Skeletal muscle cell (primary cell): ENCODE results near the gene SUFU.

Source experiments
- DNase-seq: peaks from one replicate; pipeline ENCODE4 v3.0.0-alpha.2; 2010; ENCODE audit warnings: low read depth
- H3K4me3 ChIP-seq: 2 replicates; pipeline ENCODE4 v1.5.1; 2011; ENCODE audit warnings: low read depth, mild to moderate bottlenecking, control low read depth, low read length, moderate library complexity

Gene SUFU

DNA sequence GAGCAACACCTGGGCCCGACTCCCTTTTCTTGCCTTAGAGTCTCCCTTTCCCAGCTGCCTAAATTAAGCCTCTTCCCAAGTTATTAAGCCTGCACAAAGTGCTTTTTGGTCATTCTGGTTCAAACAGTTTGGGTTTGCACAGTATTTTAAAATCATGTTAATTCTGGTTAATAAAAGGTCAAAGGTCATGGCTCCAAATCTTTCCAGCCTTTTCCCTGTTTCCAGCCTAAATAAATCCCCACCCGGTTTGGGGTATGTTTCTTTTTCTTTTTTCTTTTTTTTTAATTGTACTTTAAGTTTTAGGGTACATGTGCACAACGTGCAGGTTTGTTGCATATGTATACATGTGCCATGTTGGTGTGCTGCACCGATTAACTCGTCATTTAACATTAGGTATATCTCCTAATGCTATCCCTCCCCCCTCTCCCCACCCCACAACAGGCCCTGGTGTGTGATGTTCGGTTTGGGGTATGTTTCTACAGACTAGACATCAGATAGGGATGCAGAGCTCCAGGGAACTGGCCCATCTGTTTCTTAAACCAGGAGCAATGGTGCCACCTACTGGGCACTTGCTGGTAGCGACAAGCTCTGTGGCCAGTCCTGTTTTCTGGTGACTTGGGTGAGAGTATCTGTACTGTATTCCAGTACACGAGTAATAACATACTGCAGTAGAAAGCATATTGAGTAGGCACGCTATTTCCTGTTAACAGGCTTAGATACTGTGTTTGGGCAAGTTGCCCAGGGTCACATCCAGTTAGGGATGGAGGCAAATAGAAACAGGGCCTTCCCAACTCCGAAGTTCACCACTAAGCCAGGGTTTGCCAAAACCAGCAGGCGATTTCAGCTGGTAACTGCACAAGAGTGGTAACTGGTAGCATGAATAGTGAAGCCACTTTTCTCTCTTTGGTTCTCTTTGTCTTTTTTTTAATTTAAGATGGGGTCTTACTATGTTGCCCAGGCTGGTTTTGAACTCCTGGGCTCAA lies 80.0 kb downstream of the SUFU start:
- peak; percentile 57 for DNase-seq
- no peak overlapping the region for H3K4me3 ChIP-seq

DNA sequence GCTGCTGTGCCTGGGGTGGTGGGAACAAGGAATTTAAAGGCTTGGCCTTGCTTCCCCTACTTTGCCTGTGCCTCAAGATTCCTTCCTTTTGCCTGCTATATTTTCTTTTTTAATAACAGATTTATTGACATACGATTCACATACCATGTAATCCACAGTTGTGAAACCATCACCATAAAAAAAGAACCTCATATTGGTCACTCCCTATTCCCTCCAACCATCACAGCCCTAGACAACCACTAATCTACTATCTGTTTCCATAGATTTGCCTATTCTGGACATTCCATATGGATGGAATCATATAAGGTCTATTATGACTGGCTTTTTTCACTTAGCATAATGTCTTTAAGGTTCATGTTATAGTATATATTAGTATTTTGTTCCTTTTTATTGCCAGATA lies 81.3 kb downstream of the SUFU start:
- DNase-seq, result no peak
- no peak overlapping the region for H3K4me3 ChIP-seq

DNA sequence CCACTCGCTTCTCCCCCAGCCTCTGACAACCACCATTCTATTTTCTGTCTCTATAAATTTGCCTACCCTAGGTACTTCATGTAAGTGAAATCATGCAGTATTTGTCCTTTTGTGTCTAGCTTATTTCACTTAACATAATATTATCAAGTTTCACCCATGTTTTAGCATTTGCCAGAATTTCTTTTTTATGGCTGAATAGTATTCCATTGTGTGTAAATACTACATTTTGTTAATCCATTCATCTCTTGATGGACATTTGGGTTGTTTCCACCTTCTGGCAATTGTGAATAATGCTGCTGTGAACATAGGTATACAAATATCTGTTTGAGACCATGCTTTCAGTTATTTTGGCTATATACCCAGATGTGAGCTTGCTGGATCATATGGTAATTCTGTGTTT lies 83.1 kb downstream of the SUFU start:
- no peak overlapping the region for H3K4me3 ChIP-seq
- DNase-seq, result no peak

DNA sequence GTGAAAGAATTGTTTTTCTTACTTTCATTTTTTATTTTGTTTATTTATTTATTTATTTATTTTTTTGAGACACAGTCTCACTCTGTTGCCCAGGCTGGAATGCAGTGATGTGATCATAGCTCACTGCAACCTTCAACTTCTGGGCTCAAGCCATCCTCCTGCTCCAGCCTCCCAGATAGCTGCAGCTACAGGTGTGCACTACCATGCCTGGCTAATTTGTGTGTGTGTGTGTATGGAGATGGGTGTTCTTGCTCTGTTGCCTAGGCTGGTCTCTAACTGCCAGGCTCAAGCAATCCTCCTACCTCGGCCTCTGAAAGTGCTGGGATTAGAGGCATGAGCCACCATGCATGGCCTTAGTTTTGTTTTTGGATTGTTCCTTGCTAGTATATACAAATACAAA lies 85.1 kb downstream of the SUFU start:
- no peak overlapping the region for H3K4me3 ChIP-seq
- no peak for DNase-seq

DNA sequence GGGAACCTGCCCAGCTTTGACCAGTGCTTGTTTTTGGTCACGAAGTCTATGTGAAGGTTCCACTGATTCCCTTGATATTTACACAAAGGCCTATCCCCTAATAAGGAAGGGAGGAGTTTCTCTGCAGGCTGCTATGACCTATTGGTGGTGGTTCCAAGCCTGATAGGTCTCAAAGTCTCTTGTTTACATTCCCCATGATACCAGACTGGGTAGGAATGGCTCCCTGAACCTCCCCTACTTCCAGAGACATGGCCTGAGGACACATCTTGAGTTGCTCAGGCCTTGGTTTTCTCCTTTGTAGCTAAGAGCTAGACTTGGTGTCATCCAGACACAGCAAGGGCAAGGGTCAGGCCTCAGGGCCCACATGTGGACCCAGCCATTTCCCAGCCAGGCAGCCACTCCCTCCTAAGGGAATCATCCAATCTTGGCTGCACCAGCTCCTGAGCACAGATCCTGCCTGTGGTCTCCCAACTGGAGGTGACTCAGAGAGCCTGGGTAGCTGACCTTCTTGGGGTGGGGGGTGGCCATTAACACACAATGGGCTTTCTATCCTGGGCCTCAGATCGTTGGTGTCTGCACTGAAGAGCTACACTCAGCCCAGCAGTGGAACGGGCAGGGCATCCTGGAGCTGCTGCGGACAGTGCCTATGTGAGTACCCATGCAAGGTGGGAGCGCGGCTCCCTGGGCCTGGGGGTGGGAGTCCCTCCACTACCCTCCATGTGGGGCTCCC lies 89.5 kb downstream of the SUFU start:
- no peak overlapping the region for H3K4me3 ChIP-seq
- DNase-seq, result no peak

DNA sequence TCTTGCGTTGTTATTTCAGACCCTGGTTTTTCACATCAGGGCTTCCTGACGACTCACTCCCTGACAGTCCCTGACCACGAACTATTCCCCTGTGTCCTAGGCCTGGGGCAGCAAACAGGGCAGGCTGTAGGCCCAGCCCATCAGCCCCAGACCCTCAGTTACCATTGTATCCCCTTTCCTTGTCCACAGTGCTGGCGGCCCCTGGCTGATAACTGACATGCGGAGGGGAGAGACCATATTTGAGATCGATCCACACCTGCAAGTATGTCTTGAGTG lies 90.0 kb downstream of the SUFU start:
- H3K4me3 ChIP-seq, result no peak overlapping the region
- DNase-seq, result no peak

DNA sequence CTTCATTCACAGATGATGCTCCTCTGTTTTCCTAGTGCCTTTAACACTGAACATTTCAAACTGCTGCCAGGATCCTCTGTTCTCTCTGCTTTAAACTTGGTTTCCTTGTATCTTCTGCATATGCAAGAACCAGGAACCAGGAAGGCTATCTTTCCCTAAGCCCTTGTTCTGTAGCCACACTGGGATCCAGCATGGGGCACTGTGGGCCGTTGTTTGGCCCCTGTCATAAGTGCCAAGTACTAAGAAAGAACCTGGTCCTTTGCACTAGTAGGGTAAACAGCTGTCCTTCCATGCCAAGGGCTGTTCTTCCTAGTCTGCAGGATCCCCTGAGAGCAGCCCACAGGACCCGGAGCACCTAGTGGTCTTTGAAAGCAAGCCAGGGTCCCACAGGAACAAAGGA lies 91.5 kb downstream of the SUFU start:
- no peak overlapping the region for H3K4me3 ChIP-seq
- DNase-seq, result no peak

DNA sequence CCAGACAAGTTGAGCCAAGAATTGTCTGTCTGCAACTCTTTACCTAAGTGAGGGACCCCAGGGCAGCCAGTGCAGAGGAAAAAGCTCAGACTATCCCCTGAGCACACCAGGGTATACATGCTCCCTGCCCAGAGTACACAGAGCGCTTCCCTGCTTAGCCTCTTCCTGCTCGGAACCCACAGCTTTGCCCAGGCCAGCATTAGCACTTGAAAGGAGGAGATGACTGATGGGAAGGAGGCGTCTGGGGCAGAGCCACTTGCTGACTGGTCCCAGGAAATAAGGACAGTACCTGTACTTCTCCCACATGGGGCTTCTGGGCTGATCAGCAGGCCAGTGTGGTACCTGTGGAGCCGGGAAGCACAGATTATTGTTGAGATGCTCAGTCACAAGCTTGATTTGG lies 92.1 kb downstream of the SUFU start:
- H3K4me3 ChIP-seq, result no peak overlapping the region
- no peak for DNase-seq

DNA sequence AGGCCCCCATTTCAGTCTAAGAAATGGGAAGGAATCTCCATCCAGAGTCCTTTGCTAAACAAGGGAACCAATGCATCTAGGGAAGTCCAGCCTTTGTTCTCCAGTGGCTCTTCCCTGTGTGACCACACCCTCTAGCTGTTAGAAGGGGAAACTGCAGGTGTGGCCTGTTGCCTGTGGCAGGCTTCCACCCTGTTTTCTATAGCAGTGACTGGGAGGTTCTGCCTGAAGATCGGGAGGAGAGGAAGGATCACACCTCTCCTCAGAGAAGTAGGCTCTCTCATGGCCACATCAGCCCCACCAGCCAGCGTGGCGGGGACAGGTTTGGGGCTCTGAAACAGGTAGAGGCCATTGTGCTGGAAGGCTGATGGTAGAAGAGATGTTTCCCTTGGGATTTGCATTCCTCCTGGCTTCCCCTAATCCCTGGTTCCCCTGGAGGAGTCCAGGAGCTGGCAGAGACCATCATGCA lies 92.8 kb downstream of the SUFU start:
- no peak overlapping the region for H3K4me3 ChIP-seq
- no peak for DNase-seq

DNA sequence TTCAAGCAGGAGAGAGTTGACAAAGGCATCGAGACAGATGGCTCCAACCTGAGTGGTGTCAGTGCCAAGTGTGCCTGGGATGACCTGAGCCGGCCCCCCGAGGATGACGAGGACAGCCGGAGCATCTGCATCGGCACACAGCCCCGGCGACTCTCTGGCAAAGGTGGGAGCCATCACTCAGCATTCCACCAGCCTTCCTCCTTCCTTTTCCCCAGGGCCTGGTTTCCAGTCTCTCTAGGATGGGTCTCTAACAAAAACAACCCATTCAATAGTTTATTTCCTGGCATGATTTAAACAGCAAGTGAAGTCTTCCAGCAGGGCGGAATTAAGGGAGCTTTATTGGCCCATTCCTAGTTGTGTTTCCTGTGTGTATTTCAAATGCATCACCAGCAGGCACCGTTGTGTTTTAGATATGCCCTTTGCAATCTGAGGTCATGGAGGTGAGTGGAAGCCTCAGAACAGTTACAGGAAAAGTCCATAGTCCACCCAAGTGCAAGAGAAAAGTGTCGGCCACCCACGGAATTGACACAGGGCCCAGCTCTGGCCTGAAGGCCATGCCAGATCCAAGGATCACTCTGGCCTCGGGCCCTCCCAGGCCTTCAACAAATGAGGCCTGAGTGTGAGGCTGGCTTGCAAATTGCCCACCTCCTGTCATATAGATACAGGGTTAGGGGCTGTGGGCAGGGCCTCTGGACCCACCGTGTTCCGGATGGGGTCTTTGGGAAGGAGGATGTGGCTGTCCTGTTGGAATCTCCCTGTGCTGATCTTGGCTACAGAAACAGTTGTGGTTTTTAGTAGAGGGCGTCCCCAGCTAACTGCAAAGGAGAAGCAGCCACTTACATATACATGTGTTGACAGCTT lies 93.6 kb downstream of the SUFU start:
- no peak for DNase-seq

DNA sequence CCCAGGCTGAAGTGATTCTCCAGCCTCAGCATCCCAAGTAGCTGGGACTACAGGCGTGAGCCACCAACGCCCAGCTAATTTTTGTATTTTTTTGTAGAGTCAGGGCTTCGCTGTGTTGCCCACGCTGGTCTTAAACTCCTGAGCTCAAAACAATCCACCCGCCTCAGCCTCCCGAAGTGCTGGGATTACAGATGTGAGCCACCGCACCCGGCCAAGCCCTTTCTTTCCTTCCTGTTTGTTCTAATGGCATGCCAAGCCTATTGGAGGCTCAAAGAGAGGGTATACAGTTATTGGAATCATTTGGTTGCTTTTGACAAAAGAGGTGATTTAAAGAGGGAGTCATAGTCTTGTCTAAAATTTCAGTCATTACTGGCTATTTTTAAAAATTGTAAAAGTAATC lies 94.5 kb downstream of the SUFU start:
- DNase-seq, result no peak
- no peak overlapping the region for H3K4me3 ChIP-seq

More for the DNA sequence above, 93.6 kb downstream of the SUFU start:
- H3K4me3 ChIP-seq, result no peak overlapping the region

DNA sequence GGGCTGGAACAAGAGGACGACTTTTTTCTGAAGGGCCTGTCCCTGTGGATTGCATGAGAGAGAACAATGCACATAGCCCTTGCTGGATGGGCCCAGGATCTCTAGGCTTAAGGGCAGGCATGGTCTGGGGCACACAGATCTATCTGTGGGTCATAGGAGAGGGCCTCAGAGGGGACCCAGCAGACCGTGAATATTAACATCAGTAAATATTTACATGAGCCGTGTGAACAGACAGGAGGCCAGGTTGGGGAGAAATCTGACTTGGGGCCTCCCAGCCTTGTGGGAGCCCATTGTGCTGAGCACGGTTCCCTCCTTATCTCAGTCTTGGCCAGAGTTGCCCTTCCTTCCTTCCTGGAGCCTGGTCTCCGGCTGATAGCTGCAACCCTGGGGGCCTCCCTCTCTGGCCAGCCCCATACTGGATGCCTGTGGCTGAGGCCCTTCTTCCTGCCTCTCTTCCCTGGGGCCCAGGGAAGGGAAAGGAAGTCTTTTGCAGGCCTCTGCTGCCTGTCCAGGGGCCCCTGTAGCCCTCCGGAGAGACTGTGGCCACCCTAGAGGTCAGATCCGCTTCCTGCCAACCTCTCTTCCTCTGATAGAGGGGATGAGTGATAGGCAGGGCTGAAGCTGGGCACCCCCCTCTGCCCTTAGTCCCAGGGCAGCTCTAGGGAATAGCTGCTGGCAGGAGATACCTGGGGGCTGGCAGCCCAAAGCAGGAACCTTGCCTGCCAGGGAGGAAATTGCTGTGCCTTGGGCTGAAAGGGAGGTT lies 96.0 kb downstream of the SUFU start:
- no peak overlapping the region for H3K4me3 ChIP-seq
- DNase-seq, result no peak

DNA sequence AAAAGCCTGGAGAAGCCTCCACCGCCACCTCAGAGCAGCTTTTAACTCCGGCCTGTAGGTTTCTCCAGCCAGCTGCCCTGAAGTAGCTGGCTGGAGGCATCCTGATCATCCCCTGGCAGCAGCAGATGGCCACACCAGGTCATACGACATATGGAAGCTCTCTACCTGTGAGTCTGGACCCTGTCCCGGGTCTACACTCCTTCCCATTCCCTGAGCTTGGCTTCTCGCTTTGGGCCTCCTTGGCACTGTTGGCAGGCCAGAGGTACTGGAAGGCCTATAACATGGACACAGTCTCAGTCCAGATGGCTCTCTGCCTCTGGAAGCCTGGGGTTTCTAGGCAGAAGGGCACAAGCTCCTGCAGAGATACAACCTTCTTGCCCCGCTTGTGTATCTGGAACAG lies 97.0 kb downstream of the SUFU start:
- DNase-seq, result no peak
- no peak overlapping the region for H3K4me3 ChIP-seq

DNA sequence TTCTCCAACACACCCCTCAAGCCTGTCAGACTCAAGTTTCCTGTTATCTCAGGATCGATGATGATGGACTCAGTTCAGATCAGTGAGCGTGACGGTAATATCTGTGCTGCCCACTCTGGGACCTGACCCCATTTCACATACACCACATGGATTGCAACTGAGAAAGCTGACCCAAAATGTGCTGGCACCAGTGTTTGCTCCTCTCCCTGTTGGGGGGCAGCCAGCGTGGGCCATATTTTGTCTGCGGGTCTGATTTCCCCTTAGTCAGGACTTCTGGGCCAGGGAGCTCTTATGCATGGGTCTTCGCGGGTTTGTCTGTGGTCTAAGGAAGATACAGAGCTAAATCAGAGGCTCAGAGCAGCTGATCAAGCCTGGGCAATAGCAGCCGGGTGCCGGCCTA lies 97.9 kb downstream of the SUFU start:
- no peak overlapping the region for H3K4me3 ChIP-seq
- no peak for DNase-seq

DNA sequence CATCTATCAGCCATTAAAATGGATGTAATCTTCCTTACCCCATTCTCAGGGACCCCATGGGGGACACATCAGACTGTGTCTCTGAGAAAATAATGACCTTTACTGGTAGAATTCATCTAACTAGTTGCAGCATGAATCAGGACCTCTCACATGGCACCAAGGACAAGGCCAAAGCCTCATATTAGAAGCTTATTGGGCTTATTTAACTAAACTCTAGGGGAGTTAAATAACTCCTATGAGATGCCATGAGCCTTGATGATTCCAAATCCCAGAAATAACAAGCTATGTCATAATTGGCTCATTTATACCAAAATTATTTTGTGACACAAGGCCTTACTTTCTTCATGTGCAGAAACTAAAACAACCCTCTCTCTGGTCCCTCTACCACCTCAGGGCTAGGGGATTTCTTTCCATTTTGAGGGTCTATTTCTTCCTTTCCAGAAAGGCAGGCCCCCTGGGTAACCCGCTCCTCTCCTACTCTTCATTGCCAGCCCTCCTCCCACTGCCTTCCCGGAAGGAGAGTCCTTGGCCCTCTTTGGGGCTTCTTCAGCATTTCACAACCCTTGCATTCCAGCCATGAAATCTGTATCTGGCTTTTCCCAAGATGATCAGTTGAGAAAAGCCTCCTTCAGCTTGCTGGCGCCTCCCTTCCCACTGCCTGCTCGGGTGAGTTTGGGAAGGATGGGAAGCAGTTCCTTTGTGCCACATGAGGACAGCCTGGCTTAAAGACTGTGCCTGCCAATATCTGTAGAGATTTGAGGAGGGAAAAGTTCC lies 98.7 kb downstream of the SUFU start:
- DNase-seq, result no peak
- no peak overlapping the region for H3K4me3 ChIP-seq

DNA sequence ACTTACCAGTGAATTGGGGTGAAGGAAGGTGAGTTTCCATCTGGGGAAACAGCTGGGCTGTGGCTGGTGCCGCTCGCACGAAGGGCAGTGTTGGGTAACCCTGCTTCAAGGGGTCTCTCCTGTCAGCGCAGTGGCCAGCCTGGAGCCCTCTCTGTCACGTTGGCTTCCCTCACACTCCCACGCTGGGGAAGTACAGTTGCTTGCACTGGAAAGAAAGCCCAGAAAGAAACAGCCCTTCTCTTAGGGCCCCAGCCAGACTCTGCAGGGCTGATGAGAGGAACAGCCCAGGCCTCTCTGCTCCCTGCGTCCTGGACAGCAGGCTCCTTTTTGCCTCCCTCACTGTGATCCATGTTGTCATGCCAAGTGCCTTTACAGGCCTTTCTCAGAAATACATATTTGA lies 100.2 kb downstream of the SUFU start:
- DNase-seq, result no peak
- no peak overlapping the region for H3K4me3 ChIP-seq

DNA sequence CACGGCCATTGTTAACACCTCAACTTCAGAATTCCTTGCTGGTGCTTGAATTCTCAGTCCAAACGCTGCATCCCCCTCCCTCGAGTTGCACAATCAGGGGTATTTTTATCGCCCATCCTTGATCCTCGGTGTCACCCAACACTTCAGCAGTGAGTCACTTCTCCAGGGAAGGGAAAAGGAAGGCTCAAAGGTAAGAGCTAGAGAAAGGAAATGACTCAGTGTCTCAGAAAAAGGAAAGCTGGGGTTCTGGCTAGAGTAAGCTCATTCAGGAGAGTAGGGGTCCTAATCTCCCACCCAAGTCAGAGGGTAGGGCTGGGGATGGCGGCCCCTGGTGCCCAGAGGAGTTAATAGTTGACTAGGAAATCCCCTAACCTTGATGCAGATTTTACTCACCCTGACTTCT lies 100.7 kb downstream of the SUFU start:
- no peak overlapping the region for H3K4me3 ChIP-seq
- DNase-seq, result peak; percentile 72

DNA sequence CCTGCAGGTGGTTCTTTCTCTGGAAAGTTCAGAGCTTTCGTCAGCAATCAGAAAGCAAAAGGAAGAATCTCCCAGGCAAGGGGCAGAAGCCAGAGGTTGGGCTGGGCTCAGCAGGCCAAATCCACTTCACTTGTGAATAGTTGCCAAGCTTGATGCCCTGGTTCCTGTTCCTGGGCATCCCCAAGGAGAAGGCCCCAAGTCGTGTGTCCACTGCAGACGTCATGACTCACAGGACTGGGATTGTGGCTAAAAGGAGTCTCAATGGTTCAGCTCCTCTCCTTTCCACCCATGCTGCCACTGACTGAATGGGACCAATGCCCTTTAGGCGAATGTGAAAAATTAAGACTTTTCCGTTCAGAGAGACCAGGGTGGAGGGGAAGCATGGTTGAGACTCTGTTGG lies 101.9 kb downstream of the SUFU start:
- H3K4me3 ChIP-seq, result no peak overlapping the region
- no peak for DNase-seq

DNA sequence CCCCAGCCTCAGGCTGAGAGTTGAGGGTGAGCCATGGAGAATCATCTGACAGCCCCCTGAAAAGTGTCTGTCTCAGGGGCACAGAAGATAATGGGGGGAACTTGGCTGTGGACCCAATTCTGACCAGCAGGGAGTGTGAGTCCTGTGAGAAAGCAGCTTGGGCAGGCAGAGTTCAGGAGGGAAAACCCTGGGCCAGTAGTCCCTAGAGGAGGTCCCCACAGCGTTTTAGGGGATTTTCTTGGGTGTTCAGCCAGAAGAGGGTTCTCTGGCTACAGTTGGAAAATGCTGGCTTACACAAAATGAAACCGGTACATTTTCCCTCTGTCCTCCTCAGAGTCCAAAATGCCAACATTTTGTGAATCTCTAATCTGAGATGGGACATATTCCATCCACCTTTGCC lies 104.7 kb downstream of the SUFU start:
- no peak for DNase-seq
- H3K4me3 ChIP-seq, result no peak overlapping the region
